ENCODE measurements around the gene WNT5B.
A peak's percentile ranks its signal among the peaks of the same experiment; 100 is the strongest.

WNT5B gene

GRCh38 chr12:1651946-1652345, 22.9 kb downstream of the WNT5B start:
- no peak for DNase-seq (ENCODE audit: low read depth)

- no peak for DNase-seq (ENCODE audit: low read depth)
Measured at GRCh38 chr12:1655225-1655788, 26.3 kb downstream of the WNT5B start.

GRCh38 chr12:1656902-1657301, 27.9 kb downstream of the WNT5B start:
- DNase-seq (ENCODE audit: low read depth) = no peak

- no peak for DNase-seq (ENCODE audit: low read depth)
Measured at GRCh38 chr12:1657688-1658087, 28.7 kb downstream of the WNT5B start.

GRCh38 chr12:1660304-1661187, 31.5 kb downstream of the WNT5B start:
- peak; percentile 45 for DNase-seq (ENCODE audit: low read depth)

- DNase-seq (ENCODE audit: low read depth) = peak; percentile 51
Measured at GRCh38 chr12:1661553-1662335, 32.7 kb downstream of the WNT5B start.

GRCh38 chr12:1662761-1663439, 33.9 kb downstream of the WNT5B start:
- DNase-seq (ENCODE audit: low read depth) = no peak

GRCh38 chr12:1663440-1664132, 34.6 kb downstream of the WNT5B start:
- DNase-seq (ENCODE audit: low read depth) = no peak

- DNase-seq (ENCODE audit: low read depth) = no peak
Measured at GRCh38 chr12:1665366-1665765, 36.3 kb downstream of the WNT5B start.

GRCh38 chr12:1666215-1666614, 37.2 kb downstream of the WNT5B start:
- no peak for DNase-seq (ENCODE audit: low read depth)

- no peak for DNase-seq (ENCODE audit: low read depth)
Measured at GRCh38 chr12:1666685-1667162, 37.7 kb downstream of the WNT5B start.

GRCh38 chr12:1668833-1669543, 40.0 kb downstream of the WNT5B start:
- DNase-seq (ENCODE audit: low read depth) = no peak

GRCh38 chr12:1670358-1671268, 41.6 kb downstream of the WNT5B start:
- DNase-seq (ENCODE audit: low read depth) = no peak

GRCh38 chr12:1676043-1676442, 47.0 kb downstream of the WNT5B start:
- DNase-seq (ENCODE audit: low read depth) = no peak

GRCh38 chr12:1680804-1681492, 51.9 kb downstream of the WNT5B start:
- DNase-seq (ENCODE audit: low read depth) = no peak

- DNase-seq (ENCODE audit: low read depth) = no peak
Measured at GRCh38 chr12:1681493-1681807, 52.4 kb downstream of the WNT5B start.

- no peak for DNase-seq (ENCODE audit: low read depth)
Measured at GRCh38 chr12:1688086-1688710, 59.2 kb downstream of the WNT5B start.

GRCh38 chr12:1690578-1691122, 61.6 kb downstream of the WNT5B start, which contains the start of gene ADIPOR2:
Gene ADIPOR2, plus strand, starts transcription at chr12:1691070. Its CDS starts 63,274 bp downstream, at chr12:1754344.
- DNase-seq (ENCODE audit: low read depth) = peak; percentile 91

Measured in stimulated activated CD8-positive, alpha-beta memory T cell treated with anti-CD3 and anti-CD28 coated beads, Interleukin-12 subunit alpha, Interleukin-12 subunit beta, amount 100 ng/mL, for 1 hour (primary cell).